OCI-LY1 (cell line): ENCODE results near the gene NUTM2A.
"Not testable (repeated sequence)": the region's sequence is repeated elsewhere in the genome, so short reads cannot be mapped to it uniquely, and the experiment has no call there.

Source experiments
- EZH2 ChIP-seq: fragments of 200-600 bp; sonication (generic), shearing (Covaris generic); IDR thresholded peaks from 2 replicates; pipeline ENCODE4 v1.8.0; 2017; ENCODE audit warnings: borderline replicate concordance, mixed run types, mild to moderate bottlenecking, antibody characterized with exemption, low read length, moderate library complexity, mixed read lengths
- TF ChIP-seq, protein P1 (sequence below): fragments of 200-600 bp; sonication (generic), shearing (Covaris generic); IDR thresholded peaks from 2 replicates; pipeline ENCODE4 v1.5.1; 2017; ENCODE audit warnings: mild to moderate bottlenecking, antibody characterized with exemption, low read length, moderate library complexity, mixed read lengths

- TF ChIP-seq, protein P1, sequence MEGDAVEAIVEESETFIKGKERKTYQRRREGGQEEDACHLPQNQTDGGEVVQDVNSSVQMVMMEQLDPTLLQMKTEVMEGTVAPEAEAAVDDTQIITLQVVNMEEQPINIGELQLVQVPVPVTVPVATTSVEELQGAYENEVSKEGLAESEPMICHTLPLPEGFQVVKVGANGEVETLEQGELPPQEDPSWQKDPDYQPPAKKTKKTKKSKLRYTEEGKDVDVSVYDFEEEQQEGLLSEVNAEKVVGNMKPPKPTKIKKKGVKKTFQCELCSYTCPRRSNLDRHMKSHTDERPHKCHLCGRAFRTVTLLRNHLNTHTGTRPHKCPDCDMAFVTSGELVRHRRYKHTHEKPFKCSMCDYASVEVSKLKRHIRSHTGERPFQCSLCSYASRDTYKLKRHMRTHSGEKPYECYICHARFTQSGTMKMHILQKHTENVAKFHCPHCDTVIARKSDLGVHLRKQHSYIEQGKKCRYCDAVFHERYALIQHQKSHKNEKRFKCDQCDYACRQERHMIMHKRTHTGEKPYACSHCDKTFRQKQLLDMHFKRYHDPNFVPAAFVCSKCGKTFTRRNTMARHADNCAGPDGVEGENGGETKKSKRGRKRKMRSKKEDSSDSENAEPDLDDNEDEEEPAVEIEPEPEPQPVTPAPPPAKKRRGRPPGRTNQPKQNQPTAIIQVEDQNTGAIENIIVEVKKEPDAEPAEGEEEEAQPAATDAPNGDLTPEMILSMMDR: not testable (repeated sequence)
- not testable (repeated sequence) for TF ChIP-seq EZH2
Measured at GRCh38 chr10:87206922-87207321, 18.3 kb upstream of the NUTM2A start.
